ENCODE data around the gene EFCAB8. TPM values are rescaled to one million over a fixed set of nuclear protein-coding genes. Genes with fewer than 3 reads are reported as not detected.
"Not testable (repeated sequence)": the region's sequence is repeated elsewhere in the genome, so short reads cannot be mapped to it uniquely, and the experiment has no call there.

EFCAB8 gene
- total RNA-seq, 1 donor from 2014 or later, result not detected

DNA sequence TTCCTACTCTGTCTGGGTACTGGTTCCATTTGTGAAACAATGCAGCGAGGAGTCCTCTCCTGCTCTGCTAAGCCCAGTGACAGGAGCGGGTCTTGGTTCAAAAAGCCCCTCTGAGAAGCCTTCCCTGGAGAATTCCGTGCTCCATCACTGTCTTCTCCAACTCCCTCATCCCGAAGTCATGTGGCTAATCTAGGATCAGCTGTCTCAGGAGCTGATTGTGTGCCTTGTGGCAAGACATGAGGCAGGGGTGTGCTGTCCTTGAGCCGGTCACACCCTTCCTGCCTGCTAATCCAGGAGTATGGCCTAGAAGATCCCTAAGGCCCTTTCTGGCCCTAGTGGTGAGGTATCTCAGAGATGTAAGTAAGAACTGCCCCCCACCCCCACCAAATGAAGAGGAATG, 72.0 kb downstream of the EFCAB8 start:
- Histone ChIP-seq H3K9me3 (ENCODE audit: control insufficient read depth in 3 of 3, low read length in 3 of 3) (no peaks in the 10 kb centered on the region), H3K9ac (ENCODE audit: low read depth in 1 of 3, low read length in 3 of 3) (no peak overlapping the region), H3K27ac (ENCODE audit: low read depth, low read length) (no peak overlapping the region), H3K36me3 (ENCODE audit: control insufficient read depth in 3 of 3, insufficient read depth in 3 of 3, low read length in 3 of 3) (no peaks in the 10 kb centered on the region), H3K4me3 (ENCODE audit: low read length in 3 of 3) (no peak overlapping the region), H3K4me1 (ENCODE audit: control insufficient read depth in 3 of 3, insufficient read depth in 3 of 3, low read length in 3 of 3) (no peaks in the 10 kb centered on the region), H3K27me3 (ENCODE audit: control insufficient read depth in 3 of 3, insufficient read depth in 3 of 3, low read length in 3 of 3) (peaks cover 0 to 4% (median 3%) of the 10 kb centered on the region in 3 donors)

DNA sequence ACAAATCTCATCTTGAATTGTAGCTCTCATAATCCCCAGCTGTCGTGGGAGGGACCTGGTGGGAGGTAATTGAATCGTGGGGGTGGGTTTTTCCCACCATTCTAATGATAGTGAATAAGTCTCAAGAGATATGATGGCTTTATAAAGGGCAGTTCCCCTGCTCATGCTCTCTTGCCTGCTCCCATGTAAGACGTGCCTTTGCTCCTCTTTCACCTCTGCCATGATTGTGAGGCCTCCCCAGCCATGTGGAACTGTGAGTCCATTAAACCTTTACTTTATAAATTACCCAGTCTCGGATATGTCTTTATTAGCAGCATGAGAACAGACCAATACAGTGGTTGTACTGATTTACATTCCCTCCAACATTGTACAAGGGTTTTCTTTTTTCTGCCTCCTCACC, 75.9 kb downstream of the EFCAB8 start:
- Histone ChIP-seq H3K4me3 (ENCODE audit: low read length in 3 of 3) (no peak overlapping the region), H3K9me3 (ENCODE audit: control insufficient read depth in 3 of 3, low read length in 3 of 3) (no peaks in the 10 kb centered on the region), H3K27me3 (ENCODE audit: control insufficient read depth in 3 of 3, insufficient read depth in 3 of 3, low read length in 3 of 3) (peaks cover 0 to 4% (median 0%) of the 10 kb centered on the region in 3 donors), H3K9ac (ENCODE audit: low read depth in 1 of 3, low read length in 3 of 3) (no peak overlapping the region), H3K4me1 (ENCODE audit: control insufficient read depth in 3 of 3, insufficient read depth in 3 of 3, low read length in 3 of 3) (no peaks in the 10 kb centered on the region), H3K36me3 (ENCODE audit: control insufficient read depth in 3 of 3, insufficient read depth in 3 of 3, low read length in 3 of 3) (no peaks in the 10 kb centered on the region), H3K27ac (ENCODE audit: low read depth, low read length) (no peak overlapping the region)

DNA sequence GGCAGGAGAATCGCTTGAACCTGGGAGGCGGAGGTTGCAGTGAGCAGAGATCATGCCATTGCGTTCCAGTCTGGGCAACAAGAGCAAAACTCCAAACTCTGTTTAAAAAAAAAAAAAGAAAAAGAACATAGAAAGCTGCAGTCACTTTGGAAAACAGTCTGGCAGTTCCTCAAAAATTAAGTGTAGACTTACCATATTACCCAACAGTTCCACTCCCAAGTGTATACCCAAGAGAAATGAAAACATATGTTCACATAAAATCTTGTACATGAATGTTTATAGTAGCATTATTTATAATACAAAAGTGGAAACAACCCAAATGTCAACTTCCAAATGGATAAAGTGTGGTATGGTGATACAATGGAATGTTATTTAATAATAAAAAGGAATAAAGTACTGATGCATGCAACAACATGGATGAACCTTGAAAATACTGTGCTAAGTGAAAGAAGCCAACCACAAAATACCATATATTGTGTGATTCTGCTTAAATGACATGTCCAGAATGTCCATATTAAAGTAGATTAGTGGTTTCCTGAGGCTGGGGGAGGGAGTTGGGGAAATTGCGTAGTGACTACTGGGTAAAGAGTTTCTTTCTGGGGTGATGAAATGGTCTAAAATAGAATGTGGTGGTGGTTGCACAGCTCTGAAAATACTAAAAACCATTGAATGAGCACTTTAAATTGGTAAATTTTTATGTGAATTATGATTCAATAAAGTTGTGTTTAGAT, 82.6 kb downstream of the EFCAB8 start:
- Histone ChIP-seq H3K9me3 (ENCODE audit: control insufficient read depth in 3 of 3, low read length in 3 of 3) (peaks cover 0 to 4% (median 0%) of the 10 kb centered on the region in 3 donors), H3K4me1 (ENCODE audit: control insufficient read depth in 3 of 3, insufficient read depth in 3 of 3, low read length in 3 of 3) (no peaks in the 10 kb centered on the region), H3K27me3 (ENCODE audit: control insufficient read depth in 3 of 3, insufficient read depth in 3 of 3, low read length in 3 of 3) (peaks cover 0 to 3% (median 0%) of the 10 kb centered on the region in 3 donors), H3K4me3 (ENCODE audit: low read length in 3 of 3) (no peak overlapping the region), H3K9ac (ENCODE audit: low read depth in 1 of 3, low read length in 3 of 3) (no peak overlapping the region), H3K27ac (ENCODE audit: low read depth, low read length) (no peak overlapping the region), H3K36me3 (ENCODE audit: control insufficient read depth in 3 of 3, insufficient read depth in 3 of 3, low read length in 3 of 3) (no peaks in the 10 kb centered on the region)

DNA sequence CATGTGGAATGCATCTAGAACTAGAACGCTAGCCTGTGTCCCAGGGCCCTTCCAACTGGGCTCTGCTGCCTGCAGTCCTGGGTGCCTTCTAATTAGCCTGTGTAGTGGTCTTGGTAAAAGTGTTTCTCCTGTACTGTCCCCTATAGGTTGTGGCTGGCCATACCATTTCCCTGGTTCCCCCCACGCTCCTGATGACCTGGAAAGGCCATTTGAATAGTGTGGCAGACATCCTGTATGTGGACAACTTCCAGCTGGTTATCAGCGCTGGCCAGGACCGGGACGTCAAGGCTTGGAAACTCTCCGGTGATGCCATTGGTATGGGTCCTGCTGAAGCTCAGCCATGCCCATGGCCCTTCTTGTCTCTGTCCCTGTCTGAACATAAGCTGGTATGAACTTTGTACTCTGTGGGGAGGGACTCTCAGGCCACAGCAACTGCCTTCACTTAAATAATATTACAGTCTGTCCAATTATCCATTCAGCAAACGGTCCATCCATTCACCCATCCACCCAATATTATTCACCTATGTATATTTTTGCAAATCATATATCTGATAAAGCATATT, 84.8 kb downstream of the EFCAB8 start:
- Histone ChIP-seq H3K4me3 (ENCODE audit: low read length in 3 of 3) (no peak overlapping the region), H3K27me3 (ENCODE audit: control insufficient read depth in 3 of 3, insufficient read depth in 3 of 3, low read length in 3 of 3) (peaks cover 0 to 3% (median 0%) of the 10 kb centered on the region in 3 donors), H3K9ac (ENCODE audit: low read depth in 1 of 3, low read length in 3 of 3) (no peak overlapping the region)

DNA sequence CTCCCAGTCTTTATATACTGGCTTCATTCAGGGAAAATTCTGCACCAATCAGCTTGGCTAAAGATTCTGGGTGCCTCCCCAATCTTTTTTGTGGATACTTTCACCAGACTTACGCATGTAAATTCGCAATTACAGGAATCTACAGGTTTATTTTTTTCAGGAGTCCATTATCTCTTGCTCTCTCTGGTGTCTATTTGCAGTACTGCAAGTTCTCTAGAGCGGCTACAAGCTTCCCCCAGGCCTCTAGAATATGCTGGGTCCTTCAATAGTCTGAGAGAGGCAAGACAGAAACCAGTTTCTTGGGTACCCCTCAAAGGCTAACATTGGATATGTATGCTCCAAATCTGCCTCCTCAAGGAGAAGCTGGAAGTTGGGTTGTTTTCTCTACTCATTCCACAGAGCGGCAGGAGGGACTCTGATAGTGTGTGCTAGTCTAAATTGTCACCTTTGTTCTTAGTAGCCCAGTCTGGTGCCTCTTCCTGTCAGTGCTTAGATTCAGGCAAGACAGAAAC, 87.0 kb downstream of the EFCAB8 start:
- no peak overlapping the region for H3K4me3 ChIP-seq (ENCODE audit: low read length in 3 of 3)
- no peaks in the 10 kb centered on the region for H3K36me3 ChIP-seq (ENCODE audit: control insufficient read depth in 3 of 3, insufficient read depth in 3 of 3, low read length in 3 of 3)
- H3K4me1 ChIP-seq (ENCODE audit: control insufficient read depth in 3 of 3, insufficient read depth in 3 of 3, low read length in 3 of 3), result no peaks in the 10 kb centered on the region
- H3K27ac ChIP-seq (ENCODE audit: low read depth, low read length), result no peak overlapping the region
- H3K27me3 ChIP-seq (ENCODE audit: control insufficient read depth in 3 of 3, insufficient read depth in 3 of 3, low read length in 3 of 3), result peaks cover 0 to 3% (median 0%) of the 10 kb centered on the region in 3 donors
- H3K9ac ChIP-seq (ENCODE audit: low read depth in 1 of 3, low read length in 3 of 3), result no peak overlapping the region
- peaks cover 0 to 4% (median 0%) of the 10 kb centered on the region in 3 donors for H3K9me3 ChIP-seq (ENCODE audit: control insufficient read depth in 3 of 3, low read length in 3 of 3)

More for the DNA sequence above, 84.8 kb downstream of the EFCAB8 start:
- Histone ChIP-seq H3K27ac (ENCODE audit: low read depth, low read length) (no peak overlapping the region), H3K9me3 (ENCODE audit: control insufficient read depth in 3 of 3, low read length in 3 of 3) (peaks cover 0 to 4% (median 0%) of the 10 kb centered on the region in 3 donors), H3K36me3 (ENCODE audit: control insufficient read depth in 3 of 3, insufficient read depth in 3 of 3, low read length in 3 of 3) (no peaks in the 10 kb centered on the region), H3K4me1 (ENCODE audit: control insufficient read depth in 3 of 3, insufficient read depth in 3 of 3, low read length in 3 of 3) (no peaks in the 10 kb centered on the region)

DNA sequence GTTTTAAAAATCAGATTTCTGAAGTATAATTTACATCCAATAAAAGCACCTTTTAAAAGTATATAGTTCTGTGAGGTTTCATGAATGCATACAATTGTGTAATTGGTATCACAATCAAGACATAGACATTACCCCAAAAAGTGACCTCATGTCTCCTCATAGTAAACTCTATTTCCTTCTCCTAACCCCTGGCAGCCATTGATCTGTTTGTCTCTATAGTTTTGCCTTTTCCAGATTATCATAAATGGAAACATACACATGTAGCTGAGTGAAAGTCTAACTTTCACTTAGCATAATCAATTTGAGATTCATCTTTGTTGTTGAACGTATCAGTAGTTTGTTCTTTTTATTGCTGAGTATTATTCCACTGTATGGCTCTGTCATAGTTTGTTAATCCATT, 87.9 kb downstream of the EFCAB8 start:
- peaks cover 0 to 1% (median 0%) of the 10 kb centered on the region in 3 donors for H3K9me3 ChIP-seq (ENCODE audit: control insufficient read depth in 3 of 3, low read length in 3 of 3)
- no peak overlapping the region for H3K9ac ChIP-seq (ENCODE audit: low read depth in 1 of 3, low read length in 3 of 3)
- no peaks in the 10 kb centered on the region for H3K36me3 ChIP-seq (ENCODE audit: control insufficient read depth in 3 of 3, insufficient read depth in 3 of 3, low read length in 3 of 3)
- no peaks in the 10 kb centered on the region for H3K4me1 ChIP-seq (ENCODE audit: control insufficient read depth in 3 of 3, insufficient read depth in 3 of 3, low read length in 3 of 3)
- peaks cover 0 to 3% (median 0%) of the 10 kb centered on the region in 3 donors for H3K27me3 ChIP-seq (ENCODE audit: control insufficient read depth in 3 of 3, insufficient read depth in 3 of 3, low read length in 3 of 3)
- H3K27ac ChIP-seq (ENCODE audit: low read depth, low read length), result no peak overlapping the region
- H3K4me3 ChIP-seq (ENCODE audit: low read length in 3 of 3), result no peak overlapping the region

DNA sequence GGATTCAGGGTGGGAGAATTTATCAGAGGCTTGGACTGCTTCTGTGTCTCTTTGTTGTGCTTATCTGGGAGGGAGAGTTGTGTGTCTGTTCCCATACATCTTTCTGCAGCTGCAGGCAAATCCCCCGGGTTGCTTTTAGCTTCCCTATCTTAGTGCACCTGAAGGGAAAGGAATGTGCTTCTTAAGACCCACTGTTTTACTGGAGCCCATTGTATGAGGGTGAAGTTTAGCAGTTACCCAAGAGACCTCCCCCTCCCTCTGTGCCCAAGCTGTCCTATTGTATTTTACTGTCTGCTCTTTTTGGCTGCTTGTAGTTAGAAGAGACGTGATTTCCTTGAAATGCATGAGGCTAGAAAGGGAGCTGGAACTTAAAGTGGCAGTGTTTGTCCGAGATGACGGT, 91.8 kb downstream of the EFCAB8 start:
- not testable (repeated sequence) for H3K27ac ChIP-seq (ENCODE audit: low read depth, low read length); H3K27me3 ChIP-seq (ENCODE audit: control insufficient read depth in 3 of 3, insufficient read depth in 3 of 3, low read length in 3 of 3); H3K9ac ChIP-seq (ENCODE audit: low read depth in 1 of 3, low read length in 3 of 3); H3K9me3 ChIP-seq (ENCODE audit: control insufficient read depth in 3 of 3, low read length in 3 of 3); H3K4me3 ChIP-seq (ENCODE audit: low read length in 3 of 3); H3K36me3 ChIP-seq (ENCODE audit: control insufficient read depth in 3 of 3, insufficient read depth in 3 of 3, low read length in 3 of 3); H3K4me1 ChIP-seq (ENCODE audit: control insufficient read depth in 3 of 3, insufficient read depth in 3 of 3, low read length in 3 of 3)

DNA sequence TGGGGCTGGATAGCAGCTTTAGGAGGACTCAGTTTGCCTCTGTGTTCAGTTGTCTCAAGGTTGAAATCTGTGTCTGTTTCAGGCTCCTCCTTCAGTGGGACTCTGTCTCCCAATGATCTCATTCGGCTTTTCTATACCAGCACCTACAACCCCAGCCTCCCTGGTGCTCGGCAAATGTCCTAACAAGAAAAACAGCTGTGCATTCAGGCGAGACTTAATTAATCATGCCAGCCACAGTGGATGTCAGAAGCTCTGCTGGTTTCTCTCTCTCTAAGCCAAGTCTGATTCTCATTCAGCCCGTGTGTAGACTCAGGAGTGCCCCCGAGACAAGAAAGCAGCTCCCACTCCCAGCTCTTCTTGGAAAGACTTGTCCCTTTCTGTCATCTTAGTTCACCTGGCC, 98.7 kb downstream of the EFCAB8 start:
- peaks cover 0 to 10% (median 3%) of the 10 kb centered on the region in 3 donors for H3K9me3 ChIP-seq (ENCODE audit: control insufficient read depth in 3 of 3, low read length in 3 of 3)
- H3K4me1 ChIP-seq (ENCODE audit: control insufficient read depth in 3 of 3, insufficient read depth in 3 of 3, low read length in 3 of 3), result no peaks in the 10 kb centered on the region
- no peak overlapping the region for H3K27ac ChIP-seq (ENCODE audit: low read depth, low read length)
- H3K36me3 ChIP-seq (ENCODE audit: control insufficient read depth in 3 of 3, insufficient read depth in 3 of 3, low read length in 3 of 3), result no peaks in the 10 kb centered on the region
- H3K27me3 ChIP-seq (ENCODE audit: control insufficient read depth in 3 of 3, insufficient read depth in 3 of 3, low read length in 3 of 3), result peaks cover 0 to 4% (median 0%) of the 10 kb centered on the region in 3 donors
- H3K4me3 ChIP-seq (ENCODE audit: low read length in 3 of 3), result no peak overlapping the region
- H3K9ac ChIP-seq (ENCODE audit: low read depth in 1 of 3, low read length in 3 of 3), result no peak overlapping the region

DNA sequence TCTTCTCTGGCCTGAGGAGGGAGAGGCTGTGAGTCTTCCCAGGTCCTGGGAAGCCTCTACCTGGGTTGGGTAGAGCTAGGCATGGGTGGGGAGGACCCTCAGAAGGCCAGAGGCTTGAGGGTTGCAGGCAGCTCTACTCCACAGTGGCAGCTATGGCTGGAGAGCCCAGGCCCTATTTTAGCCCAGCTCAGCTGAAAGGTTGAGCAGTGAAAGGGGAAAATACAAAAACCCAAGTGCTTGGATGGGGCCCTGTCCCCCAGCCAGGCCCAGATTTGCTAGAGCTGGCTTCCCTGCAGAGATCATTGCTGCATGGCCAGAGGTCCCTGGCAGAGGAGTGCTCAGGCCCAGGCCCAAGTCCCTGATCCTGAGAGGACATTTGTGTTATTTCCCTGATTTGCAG, 99.9 kb downstream of the EFCAB8 start:
- Histone ChIP-seq H3K4me3 (ENCODE audit: low read length in 3 of 3) (no peak overlapping the region), H3K4me1 (ENCODE audit: control insufficient read depth in 3 of 3, insufficient read depth in 3 of 3, low read length in 3 of 3) (no peaks in the 10 kb centered on the region), H3K27me3 (ENCODE audit: control insufficient read depth in 3 of 3, insufficient read depth in 3 of 3, low read length in 3 of 3) (peaks cover 0 to 8% (median 4%) of the 10 kb centered on the region in 3 donors), H3K9ac (ENCODE audit: low read depth in 1 of 3, low read length in 3 of 3) (no peak overlapping the region), H3K36me3 (ENCODE audit: control insufficient read depth in 3 of 3, insufficient read depth in 3 of 3, low read length in 3 of 3) (no peaks in the 10 kb centered on the region), H3K9me3 (ENCODE audit: control insufficient read depth in 3 of 3, low read length in 3 of 3) (peaks cover 0 to 10% (median 3%) of the 10 kb centered on the region in 3 donors), H3K27ac (ENCODE audit: low read depth, low read length) (no peak overlapping the region)

Measured in skeletal muscle tissue (tissue), 4 donors.